Neural crest cell (in vitro differentiated cells): ENCODE measurements around the gene PGM5. TPM values are rescaled to one million over a fixed set of nuclear protein-coding genes. Genes with fewer than 3 reads are reported as not detected.
A peak's percentile ranks its signal among the peaks of the same experiment; 100 is the strongest.

Source experiments
- DNase-seq: peaks from one replicate; pipeline ENCODE4 v3.0.0; 2021; ENCODE audit warnings: low read depth, mixed read lengths, low spot score
- H3K27ac Mint-ChIP-seq: one replicate; pipeline ENCODE4 v1.8.0; 2021; ENCODE audit warnings: mild to moderate bottlenecking, mixed read lengths; ENCODE audit not compliant: unreplicated experiment
- H3K27me3 Mint-ChIP-seq: 2 replicates; pipeline ENCODE4 v1.8.0; 2021; ENCODE audit warnings: low read depth, mild to moderate bottlenecking, mixed read lengths
- H3K36me3 Mint-ChIP-seq: 2 replicates; pipeline ENCODE4 v1.8.0; 2021; ENCODE audit warnings: low read depth, mild to moderate bottlenecking, mixed read lengths
- H3K4me1 Mint-ChIP-seq: 2 replicates; pipeline ENCODE4 v1.8.0; 2021; ENCODE audit warnings: mixed read lengths
- H3K4me3 Mint-ChIP-seq: one replicate; pipeline ENCODE4 v1.8.0; 2021; ENCODE audit warnings: mild to moderate bottlenecking, mixed read lengths
- H3K9me3 Mint-ChIP-seq: 2 replicates; pipeline ENCODE4 v1.8.0; 2021; ENCODE audit warnings: mixed read lengths
- total RNA-seq: library from RNA; stranded (reverse); gene quantifications from 2 replicates; pipeline ENCODE4 v1.2.1, GENCODE V29; 2021
- TF ChIP-seq, protein P1 (sequence below): fragments of 200-600 bp; sonication (generic); conservative IDR thresholded peaks from 2 replicates; pipeline ENCODE4 v1.5.0; 2021; ENCODE audit warnings: antibody characterized with exemption, mild to moderate bottlenecking

The PGM5 gene
- total RNA-seq, 1 donor from 2014 or later = 0.16 TPM

DNA sequence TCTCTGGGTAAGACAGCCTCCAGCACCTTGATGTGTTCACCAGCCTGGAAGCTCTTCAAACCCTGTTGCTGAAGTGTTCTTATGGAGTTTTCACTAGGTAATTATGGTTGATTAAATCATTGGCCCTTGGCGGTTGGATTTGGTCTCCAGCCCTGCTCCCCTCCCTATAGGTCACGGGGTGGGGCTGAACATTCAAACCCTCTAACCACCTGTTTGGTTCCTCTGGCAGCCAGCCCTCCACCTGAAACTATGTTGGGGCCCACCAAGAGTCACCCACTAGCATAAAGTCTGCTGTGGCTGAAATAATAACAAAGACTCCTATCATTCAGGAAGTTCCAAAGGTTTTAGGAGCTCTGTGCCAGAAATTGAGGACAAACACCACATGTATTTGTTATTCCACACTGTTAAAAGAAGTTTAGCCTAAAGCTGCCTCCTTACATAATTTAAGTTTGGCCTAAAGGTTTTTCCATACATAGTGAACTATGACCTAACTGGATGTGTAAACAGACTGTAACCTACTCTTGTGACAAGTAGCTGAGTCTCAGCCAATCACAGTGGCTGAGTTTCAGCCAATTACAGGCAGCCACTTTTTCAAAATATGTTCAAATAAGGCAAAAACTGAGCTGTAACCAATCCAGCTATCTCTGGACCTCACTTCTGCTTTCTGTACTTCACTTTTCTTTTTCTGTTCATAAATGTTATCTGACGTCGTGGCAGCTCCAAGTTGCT lies 149.4 kb downstream of the PGM5 start:
- Mint-ChIP-seq H3K27ac (no peak overlapping the region), H3K9me3 (no peaks in the 10 kb centered on the region), H3K36me3 (no peaks in the 10 kb centered on the region), H3K4me1 (peaks cover 15% of the 10 kb centered on the region), H3K4me3 (no peak overlapping the region), H3K27me3 (peaks cover 40% of the 10 kb centered on the region)
- no peak for DNase-seq
- TF ChIP-seq, protein P1, sequence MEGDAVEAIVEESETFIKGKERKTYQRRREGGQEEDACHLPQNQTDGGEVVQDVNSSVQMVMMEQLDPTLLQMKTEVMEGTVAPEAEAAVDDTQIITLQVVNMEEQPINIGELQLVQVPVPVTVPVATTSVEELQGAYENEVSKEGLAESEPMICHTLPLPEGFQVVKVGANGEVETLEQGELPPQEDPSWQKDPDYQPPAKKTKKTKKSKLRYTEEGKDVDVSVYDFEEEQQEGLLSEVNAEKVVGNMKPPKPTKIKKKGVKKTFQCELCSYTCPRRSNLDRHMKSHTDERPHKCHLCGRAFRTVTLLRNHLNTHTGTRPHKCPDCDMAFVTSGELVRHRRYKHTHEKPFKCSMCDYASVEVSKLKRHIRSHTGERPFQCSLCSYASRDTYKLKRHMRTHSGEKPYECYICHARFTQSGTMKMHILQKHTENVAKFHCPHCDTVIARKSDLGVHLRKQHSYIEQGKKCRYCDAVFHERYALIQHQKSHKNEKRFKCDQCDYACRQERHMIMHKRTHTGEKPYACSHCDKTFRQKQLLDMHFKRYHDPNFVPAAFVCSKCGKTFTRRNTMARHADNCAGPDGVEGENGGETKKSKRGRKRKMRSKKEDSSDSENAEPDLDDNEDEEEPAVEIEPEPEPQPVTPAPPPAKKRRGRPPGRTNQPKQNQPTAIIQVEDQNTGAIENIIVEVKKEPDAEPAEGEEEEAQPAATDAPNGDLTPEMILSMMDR = no peak

GRCh38 chr9:68506551-68506950 lies 150.1 kb downstream of the PGM5 start:
- Mint-ChIP-seq H3K4me1 (peaks cover 14% of the 10 kb centered on the region), H3K27ac (no peak overlapping the region), H3K4me3 (no peak overlapping the region), H3K36me3 (no peaks in the 10 kb centered on the region), H3K27me3 (peaks cover 35% of the 10 kb centered on the region), H3K9me3 (peaks cover 3% of the 10 kb centered on the region)
- no peak for DNase-seq
- TF ChIP-seq, protein P1 = no peak

DNA sequence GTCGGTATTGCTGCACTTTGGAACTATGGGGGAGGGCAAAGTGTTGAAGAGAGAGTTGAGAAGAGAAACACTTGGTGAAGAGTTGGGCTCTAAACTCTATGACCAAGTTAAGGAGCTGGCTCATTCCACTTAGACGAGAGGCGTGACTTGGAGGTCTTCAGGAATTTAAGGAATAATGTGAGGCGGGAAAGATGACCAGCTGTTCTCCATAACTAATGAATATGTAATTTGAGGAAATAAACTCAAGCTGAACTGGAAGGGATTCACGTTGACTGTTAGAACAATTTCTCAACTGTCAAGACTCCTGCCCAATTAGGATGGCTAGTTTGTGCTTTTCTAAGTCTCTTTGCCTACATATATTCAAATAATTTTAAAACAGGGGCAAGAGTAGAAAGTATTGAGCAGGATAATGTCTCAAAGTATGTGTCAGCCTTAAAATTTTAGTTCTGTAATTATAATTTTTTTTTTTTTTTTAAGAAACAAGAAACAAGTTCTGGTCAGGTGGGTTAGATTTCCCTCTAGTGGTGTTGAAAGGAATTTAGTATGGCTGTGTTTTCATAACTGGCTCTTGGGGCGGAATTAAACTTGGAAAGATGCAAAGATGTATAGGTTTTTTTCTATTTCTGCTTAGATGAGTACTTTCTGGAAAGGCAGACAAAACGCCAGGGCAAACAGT lies 150.9 kb downstream of the PGM5 start:
- Mint-ChIP-seq H3K4me3 (no peak overlapping the region), H3K27ac (no peak overlapping the region), H3K36me3 (no peaks in the 10 kb centered on the region), H3K4me1 (peaks cover 14% of the 10 kb centered on the region), H3K9me3 (peaks cover 3% of the 10 kb centered on the region), H3K27me3 (peaks cover 32% of the 10 kb centered on the region)
- TF ChIP-seq, protein P1 = peak; percentile 78
- DNase-seq = no peak

DNA sequence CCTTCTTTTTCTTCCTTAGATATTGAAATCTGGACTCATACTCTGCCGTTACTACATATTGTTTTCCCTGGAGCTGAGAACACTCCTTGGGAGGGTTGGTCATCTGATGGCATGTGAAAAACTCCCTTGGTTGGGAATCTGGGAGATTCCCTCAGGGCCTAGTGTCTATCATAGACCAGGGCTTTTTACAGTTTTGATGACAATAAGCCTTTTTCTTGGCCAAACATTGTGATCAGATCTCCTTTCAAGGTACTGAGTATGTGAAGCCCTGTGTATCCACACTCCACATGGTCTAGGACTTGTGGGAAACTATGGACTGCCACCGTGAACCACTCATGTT lies 151.4 kb downstream of the PGM5 start:
- DNase-seq = no peak
- H3K4me3 Mint-ChIP-seq = no peak overlapping the region
- TF ChIP-seq, protein P1 = peak; percentile 25
- H3K36me3 Mint-ChIP-seq = no peaks in the 10 kb centered on the region
- H3K4me1 Mint-ChIP-seq = peaks cover 14% of the 10 kb centered on the region
- H3K27ac Mint-ChIP-seq = no peak overlapping the region
- peaks cover 27% of the 10 kb centered on the region for H3K27me3 Mint-ChIP-seq
- peaks cover 3% of the 10 kb centered on the region for H3K9me3 Mint-ChIP-seq

DNA sequence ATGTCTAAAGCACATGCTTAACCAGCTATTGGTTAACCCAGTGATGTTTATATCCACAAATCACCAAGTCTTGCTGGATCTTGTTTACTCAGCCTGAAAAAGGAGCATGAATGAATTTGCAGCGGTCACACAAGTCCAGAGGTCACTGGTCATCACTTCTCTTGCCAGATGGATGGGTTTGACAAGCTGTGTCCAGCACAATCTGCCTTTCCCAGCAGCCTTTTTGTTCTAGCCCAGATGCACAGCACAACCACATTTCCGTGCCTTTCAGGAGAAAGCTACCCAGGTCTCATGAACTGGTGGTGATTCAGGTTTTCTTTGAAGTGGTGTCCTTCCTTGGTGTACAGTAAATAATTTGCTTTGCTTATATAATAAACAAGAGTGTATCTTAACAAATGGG lies 152.1 kb downstream of the PGM5 start:
- Mint-ChIP-seq H3K36me3 (no peaks in the 10 kb centered on the region), H3K9me3 (peaks cover 3% of the 10 kb centered on the region), H3K27ac (no peak overlapping the region), H3K4me1 (peaks cover 14% of the 10 kb centered on the region), H3K4me3 (no peak overlapping the region), H3K27me3 (peaks cover 21% of the 10 kb centered on the region)
- no peak for DNase-seq
- TF ChIP-seq, protein P1 = no peak
